RPMI7951 (cell line): Measurements from ENCODE around the gene CPNE5. TPM values are rescaled to one million over a fixed set of nuclear protein-coding genes. Genes with fewer than 3 reads are reported as not detected.

ENCODE experiments used
- DNase-seq: peaks from one replicate; pipeline ENCODE4 v3.0.0-alpha.2; 2012; ENCODE audit warnings: low read depth
- total RNA-seq: library from RNA; depleted of rRNA; stranded (reverse); fragments of >200 nt; shearing (Covaris generic); gene quantifications from 2 replicates; pipeline ENCODE4 v1.2.3, GENCODE V29; 2014

Gene CPNE5
- total RNA-seq, 1 experiment from 2014 or later, result not detected

- DNase-seq, result no peak
Measured at GRCh38 chr6:36793913-36794712, 45.1 kb downstream of the CPNE5 start.

DNA sequence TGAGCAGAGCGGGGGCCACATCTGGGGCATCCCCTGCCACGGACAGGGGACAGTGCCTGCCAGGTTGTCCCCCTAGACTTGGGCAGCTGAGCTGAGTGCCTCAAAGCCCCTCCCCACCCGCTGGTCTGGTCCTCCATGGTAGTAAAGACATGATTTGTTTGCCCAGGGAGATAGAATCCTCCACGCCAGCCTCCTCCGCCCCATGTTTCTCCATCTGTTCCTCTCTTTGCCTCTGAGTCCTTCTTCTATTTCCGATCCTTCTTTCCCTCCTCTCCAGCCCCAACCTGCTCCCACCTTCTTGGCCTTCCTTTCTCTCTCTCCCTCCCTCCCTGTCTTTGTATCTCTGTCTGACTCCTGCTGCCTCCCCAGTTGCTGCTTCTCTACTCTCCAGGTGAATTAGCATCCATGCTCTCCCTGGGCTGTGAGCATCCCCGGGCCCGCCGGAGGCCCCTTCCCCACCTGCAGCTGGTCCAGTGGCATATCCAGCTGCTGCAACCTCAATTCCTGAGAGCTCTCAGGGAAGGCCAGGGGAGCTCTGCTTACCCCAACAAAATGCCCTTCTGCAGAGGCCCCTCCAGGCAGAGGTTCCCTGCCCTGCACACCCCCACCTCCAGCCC is 45.8 kb downstream of the CPNE5 start:
- DNase-seq, result no peak

- DNase-seq, result no peak
Measured at GRCh38 chr6:36791521-36792135, 47.6 kb downstream of the CPNE5 start.

GRCh38 chr6:36791085-36791484 is 48.2 kb downstream of the CPNE5 start:
- DNase-seq, result no peak

DNA sequence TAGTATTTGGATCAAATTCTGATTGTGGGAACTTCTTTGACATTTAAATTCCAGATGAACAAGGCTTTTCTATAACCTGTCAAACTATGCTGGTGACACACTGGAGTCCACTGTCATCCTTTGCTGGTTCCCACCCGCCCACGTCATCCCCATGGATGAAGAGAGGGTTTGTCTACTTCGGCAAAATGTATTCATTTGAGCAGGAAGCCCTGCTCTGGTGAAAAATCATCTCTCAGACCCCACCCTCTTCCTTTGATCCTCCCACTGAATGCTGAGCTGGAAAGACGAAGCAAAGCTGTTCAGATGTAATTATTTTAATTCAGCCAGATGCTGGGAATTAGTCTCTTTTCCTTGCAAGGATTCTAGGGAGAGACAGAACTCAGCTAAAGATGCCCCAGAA is 50.5 kb downstream of the CPNE5 start:
- DNase-seq, result peak; percentile 51

DNA sequence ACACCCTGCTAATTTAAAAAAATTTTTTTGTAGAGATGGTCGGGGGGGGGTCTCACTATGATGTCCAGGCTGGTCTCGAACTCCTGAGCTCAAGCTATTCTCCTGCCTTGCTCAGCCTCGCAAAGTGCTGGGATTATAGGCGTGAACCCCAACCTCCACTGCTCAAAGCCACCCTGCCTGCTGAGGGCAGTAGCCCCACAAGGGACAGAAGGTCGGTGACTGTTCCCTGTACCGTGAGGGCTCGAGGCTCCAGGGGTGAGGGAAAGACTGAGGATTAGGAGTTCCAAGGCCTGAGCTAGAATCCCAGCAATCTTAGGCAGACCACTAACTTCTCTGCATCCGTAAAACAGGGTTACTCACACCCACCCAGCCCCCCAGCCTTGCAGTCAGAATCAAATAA is 51.1 kb downstream of the CPNE5 start:
- DNase-seq, result no peak

DNA sequence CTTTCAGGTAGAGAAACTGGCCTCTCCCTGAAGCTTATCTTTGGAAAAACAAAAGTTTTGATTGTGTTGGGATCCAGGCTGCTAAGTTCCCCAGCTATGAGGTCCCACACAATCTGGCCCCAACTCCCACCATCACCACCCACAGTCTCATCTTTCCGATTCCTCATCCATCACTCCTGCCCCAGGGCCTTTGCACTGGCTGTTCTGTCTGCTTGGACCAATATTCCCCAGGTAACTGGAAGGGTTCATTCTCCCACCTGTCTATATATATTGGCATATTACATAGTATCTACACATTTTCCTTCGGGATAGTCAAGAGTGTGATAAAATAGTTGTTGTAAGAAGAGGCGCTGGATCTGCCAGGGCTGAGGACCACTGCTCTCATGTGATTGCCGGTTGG is 52.0 kb downstream of the CPNE5 start:
- DNase-seq, result no peak

DNA sequence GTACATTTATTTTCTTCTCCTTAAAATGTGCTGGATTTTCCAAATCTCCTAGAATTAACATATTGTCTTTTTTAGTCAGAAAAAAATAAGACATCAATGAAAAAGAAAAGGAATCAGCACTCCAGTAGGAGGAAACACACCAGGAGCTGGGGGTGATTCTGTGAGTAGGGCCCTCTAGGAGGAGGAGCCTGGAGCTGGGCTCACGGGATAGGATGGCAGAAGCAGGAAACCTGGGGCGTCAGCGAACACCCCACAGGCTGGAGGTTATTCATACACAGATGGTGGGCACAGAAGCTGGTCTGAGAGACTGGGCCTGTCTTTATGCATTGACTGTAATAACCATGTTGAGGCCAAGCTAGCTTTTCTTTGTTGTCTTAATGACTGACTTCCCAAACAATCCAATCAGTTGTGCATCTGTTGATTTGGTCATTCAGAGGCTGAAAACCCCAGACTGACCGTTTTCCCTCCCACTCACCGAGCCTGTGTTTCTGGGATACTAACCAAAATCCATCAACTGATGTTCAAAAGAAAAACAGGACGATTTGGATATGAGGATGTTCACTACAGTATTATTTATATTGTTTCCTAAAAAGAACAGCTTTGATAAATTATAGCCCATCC is 53.1 kb downstream of the CPNE5 start:
- peak; percentile 35 for DNase-seq

DNA sequence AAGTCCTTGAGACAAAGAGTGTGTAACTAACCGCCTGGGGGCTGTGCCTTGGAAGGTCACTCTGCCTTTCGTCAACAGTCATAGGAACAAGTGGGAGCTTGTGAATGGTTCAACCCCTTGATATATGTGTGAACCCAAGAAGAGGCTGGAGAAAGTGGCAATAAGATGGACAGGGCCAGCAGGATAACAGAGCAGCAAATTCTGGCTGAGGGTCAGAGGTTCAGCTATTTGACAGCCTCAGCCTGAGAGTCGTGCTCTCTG is 54.9 kb downstream of the CPNE5 start:
- no peak for DNase-seq

GRCh38 chr6:36783603-36784375 is 55.5 kb downstream of the CPNE5 start:
- DNase-seq, result no peak

GRCh38 chr6:36781669-36782068 is 57.6 kb downstream of the CPNE5 start:
- no peak for DNase-seq

GRCh38 chr6:36780442-36781177 is 58.6 kb downstream of the CPNE5 start:
- no peak for DNase-seq

DNA sequence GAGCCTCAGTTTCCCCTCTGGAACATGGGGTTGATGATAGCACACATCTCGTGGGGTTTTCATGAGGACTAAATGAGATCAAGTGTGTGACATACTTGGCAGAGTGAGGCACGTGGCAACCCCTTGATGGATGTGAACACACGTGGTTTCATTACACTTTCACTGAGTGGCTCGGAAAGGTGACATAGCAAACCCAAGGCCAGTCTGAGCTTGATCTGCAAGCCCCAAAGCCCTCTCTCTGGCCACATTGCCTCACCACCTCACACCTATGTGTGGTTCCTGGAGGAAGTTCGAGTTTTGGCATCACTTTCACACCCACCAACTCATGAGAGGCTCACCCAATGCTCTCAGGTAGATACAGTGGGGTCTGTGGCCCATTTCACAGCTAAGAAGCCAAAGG is 60.0 kb downstream of the CPNE5 start:
- no peak for DNase-seq

- DNase-seq, result no peak
Measured at GRCh38 chr6:36777801-36778200, 61.4 kb downstream of the CPNE5 start.

- no peak for DNase-seq
Measured at GRCh38 chr6:36776167-36776566, 63.1 kb downstream of the CPNE5 start.

DNA sequence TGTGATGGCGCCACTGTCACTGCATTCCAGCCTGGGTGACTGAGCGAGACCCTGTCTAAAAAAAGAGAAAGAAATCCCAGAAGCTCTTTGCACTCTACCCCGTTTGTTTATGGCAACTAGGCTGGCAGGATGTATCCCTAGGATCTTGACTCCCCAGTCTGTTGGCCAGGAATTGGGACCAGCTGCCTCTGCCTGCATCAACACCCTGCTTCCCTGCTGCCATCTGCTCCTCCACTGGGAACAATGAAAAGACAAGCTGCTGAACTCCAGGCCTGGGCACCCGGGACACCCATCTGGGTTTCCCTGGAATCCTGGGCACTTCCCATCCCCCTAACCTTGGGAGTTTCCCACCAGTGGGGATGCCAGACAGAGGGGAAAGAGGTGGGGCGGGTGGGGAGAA is 64.9 kb downstream of the CPNE5 start:
- DNase-seq, result no peak

- DNase-seq, result no peak
Measured at GRCh38 chr6:36772397-36772796, 66.8 kb downstream of the CPNE5 start.

DNA sequence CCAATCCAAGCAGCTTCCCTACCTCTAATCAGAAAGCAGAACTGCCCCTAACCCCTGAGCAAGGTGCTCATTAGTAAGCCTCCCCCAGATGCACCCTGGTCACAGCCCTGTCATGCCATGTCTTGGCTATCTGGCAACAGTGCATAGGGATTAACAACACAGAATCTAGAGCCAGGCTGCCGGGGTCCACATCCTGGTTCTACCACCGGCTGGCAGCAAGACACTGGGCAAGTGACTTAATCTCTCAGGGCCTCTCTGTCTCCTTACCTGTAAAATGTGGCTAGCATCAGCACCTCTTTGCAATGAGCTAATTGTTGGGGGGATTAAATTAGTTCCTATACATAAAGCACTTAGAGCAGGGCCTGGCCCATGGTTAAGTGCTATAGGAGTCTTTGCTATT is 68.1 kb downstream of the CPNE5 start:
- no peak for DNase-seq

DNA sequence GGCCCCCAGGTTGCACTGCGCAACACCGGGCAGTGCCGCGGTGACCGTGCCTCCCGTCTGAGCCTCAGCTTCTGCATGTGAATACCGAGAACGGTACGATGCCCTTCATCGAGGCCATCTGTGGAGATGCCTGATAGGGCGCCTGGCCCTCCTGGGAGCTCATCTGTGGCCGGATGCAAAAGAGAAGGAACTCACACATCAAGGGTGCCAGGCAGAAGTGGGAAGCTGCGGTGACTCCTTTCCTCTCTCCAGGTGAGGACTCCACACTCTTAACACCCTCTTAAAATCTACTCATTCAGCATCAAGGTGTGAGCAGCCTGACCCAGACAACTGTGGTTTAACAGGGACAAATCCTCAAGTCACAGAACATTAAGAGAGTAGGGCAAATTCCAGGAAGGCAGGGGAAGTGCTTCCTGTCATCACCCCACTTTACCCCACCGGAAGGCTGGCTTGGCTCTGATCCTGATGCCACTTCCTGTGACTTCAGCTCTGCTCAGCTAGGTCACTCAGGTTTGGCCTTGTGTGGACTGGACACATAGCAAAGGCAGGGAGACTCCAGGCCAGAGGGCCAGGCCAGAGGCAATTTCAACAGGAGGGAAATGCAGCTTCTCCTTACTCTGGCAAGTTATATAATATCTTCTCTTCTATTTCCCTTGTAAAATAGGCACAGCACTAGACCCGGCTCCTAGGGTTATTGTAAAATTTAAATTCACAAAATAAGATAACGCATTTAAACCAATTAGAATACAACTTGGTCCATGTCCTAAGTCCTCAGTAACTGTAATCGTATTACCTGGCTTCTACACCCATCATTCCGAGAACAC is 69.4 kb downstream of the CPNE5 start:
- peak; percentile 77 for DNase-seq

- DNase-seq, result peak; percentile 56
Measured at GRCh38 chr6:36769183-36769675, 70.0 kb downstream of the CPNE5 start.
